MCF 10A (cell line): Measurements from ENCODE around the gene CYFIP1. TPM values are rescaled to one million over a fixed set of nuclear protein-coding genes. Genes with fewer than 3 reads are reported as not detected.

Source experiments
- BruUV-seq: library from RNA; stranded (reverse); fragments of 400-500 nt; replicated peaks from 2 replicates; lab custom pipeline; 2021; lab: Mats Ljungman, UMichigan
- CTCF ChIA-PET: fragments of 300-600 bp; sonication (Branson Sonifier 250); formaldehyde crosslinking; extraction: SDS; loops from one replicate; lab custom pipeline; 2021; ENCODE audit warnings: antibody characterized with exemption, inconsistent platforms; lab: Yijun Ruan, JAX
- POLR2A ChIA-PET: fragments of 300-600, 350-650 bp; sonication (Branson Sonifier 250); formaldehyde crosslinking; extraction: SDS; loops from one replicate; lab custom pipeline; 2020; ENCODE audit warnings: antibody characterized with exemption, inconsistent platforms; lab: Yijun Ruan, JAX
- DNase-seq: peaks from one replicate; pipeline ENCODE4 v3.0.0-alpha.2; 2018; ENCODE audit not compliant: unreplicated experiment
- H3K27ac Mint-ChIP-seq: one replicate; pipeline ENCODE4 v1.8.0; 2022; ENCODE audit warnings: mild to moderate bottlenecking, low read depth, mixed read lengths; ENCODE audit not compliant: unreplicated experiment
- H3K27me3 Mint-ChIP-seq: one replicate; pipeline ENCODE4 v1.8.0; 2022; ENCODE audit warnings: mixed read lengths; ENCODE audit not compliant: insufficient read depth, unreplicated experiment
- H3K36me3 Mint-ChIP-seq: one replicate; pipeline ENCODE4 v1.8.0; 2022; ENCODE audit warnings: mild to moderate bottlenecking, moderate library complexity, mixed read lengths; ENCODE audit not compliant: insufficient read depth, unreplicated experiment
- H3K4me1 Mint-ChIP-seq: one replicate; pipeline ENCODE4 v1.8.0; 2022; ENCODE audit warnings: mixed read lengths; ENCODE audit not compliant: insufficient read depth, unreplicated experiment
- H3K4me3 Mint-ChIP-seq: one replicate; pipeline ENCODE4 v1.8.0; 2022; ENCODE audit warnings: mild to moderate bottlenecking, moderate library complexity, mixed read lengths; ENCODE audit not compliant: unreplicated experiment
- H3K9me3 Mint-ChIP-seq: one replicate; pipeline ENCODE4 v1.8.0; 2022; ENCODE audit warnings: mixed read lengths; ENCODE audit not compliant: unreplicated experiment
- intact Hi-C: fragments of 100-400 bp; cut with micrococcal nuclease; formaldehyde crosslinking; loops from 2 replicates; pipeline ENCODE4 v1.14.1; 2022
- total RNA-seq: library from RNA; stranded (reverse); gene quantifications from 2 replicates; pipeline ENCODE4 v1.2.3, GENCODE V29; 2022
- TF ChIP-seq, protein P1 (sequence below): fragments of 200-600 bp; IDR thresholded peaks from one replicate; pipeline ENCODE4 v1.8.0; 2022; ENCODE audit warnings: antibody characterized with exemption, mild to moderate bottlenecking; ENCODE audit not compliant: unreplicated experiment

CYFIP1 gene
- total RNA-seq, 1 experiment from 2014 or later: 99.1 TPM

- TF ChIP-seq, protein P1, sequence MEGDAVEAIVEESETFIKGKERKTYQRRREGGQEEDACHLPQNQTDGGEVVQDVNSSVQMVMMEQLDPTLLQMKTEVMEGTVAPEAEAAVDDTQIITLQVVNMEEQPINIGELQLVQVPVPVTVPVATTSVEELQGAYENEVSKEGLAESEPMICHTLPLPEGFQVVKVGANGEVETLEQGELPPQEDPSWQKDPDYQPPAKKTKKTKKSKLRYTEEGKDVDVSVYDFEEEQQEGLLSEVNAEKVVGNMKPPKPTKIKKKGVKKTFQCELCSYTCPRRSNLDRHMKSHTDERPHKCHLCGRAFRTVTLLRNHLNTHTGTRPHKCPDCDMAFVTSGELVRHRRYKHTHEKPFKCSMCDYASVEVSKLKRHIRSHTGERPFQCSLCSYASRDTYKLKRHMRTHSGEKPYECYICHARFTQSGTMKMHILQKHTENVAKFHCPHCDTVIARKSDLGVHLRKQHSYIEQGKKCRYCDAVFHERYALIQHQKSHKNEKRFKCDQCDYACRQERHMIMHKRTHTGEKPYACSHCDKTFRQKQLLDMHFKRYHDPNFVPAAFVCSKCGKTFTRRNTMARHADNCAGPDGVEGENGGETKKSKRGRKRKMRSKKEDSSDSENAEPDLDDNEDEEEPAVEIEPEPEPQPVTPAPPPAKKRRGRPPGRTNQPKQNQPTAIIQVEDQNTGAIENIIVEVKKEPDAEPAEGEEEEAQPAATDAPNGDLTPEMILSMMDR: no peak
- Mint-ChIP-seq H3K36me3 (peaks cover 48% of the 10 kb centered on the region), H3K27me3 (no peaks in the 10 kb centered on the region), H3K4me3 (no peak overlapping the region), H3K27ac (no peak overlapping the region), H3K4me1 (peaks cover 21% of the 10 kb centered on the region), H3K9me3 (no peaks in the 10 kb centered on the region)
- CTCF ChIA-PET: no interaction called here
- intact Hi-C loops: no loop called here
- DNase-seq: no peak
- POLR2A ChIA-PET: interaction anchor here (0.7 to 2.0 kb wide), 3 partner anchors 14 to 32 kb away, joined by 3 to 9 read pairs (median 4); no protein-coding TSS in a partner anchor
- no TSS peak for BruUV-seq
These were observed 32.8 kb downstream of the CYFIP1 start for GRCh38 chr15:22947101-22948000.

GRCh38 chr15:22945071-22945470 lies 35.1 kb downstream of the CYFIP1 start:
- H3K9me3 Mint-ChIP-seq: no peaks in the 10 kb centered on the region
- H3K27ac Mint-ChIP-seq: no peak overlapping the region
- BruUV-seq: no TSS peak
- H3K4me1 Mint-ChIP-seq: peaks cover 21% of the 10 kb centered on the region
- intact Hi-C loops: no loop called here
- ChIA-PET POLR2A (interaction anchor here (2.6 kb wide), 1 partner anchor 35 kb away, joined by 13 read pairs; the partner anchor contains the start of gene CYFIP1), CTCF (interaction anchor here (0.6 kb wide), 1 partner anchor 65 kb away, joined by 3 read pairs; no protein-coding TSS in a partner anchor)
- TF ChIP-seq, protein P1: no peak
- no peak overlapping the region for H3K4me3 Mint-ChIP-seq
- DNase-seq: no peak
- H3K36me3 Mint-ChIP-seq: peaks cover 45% of the 10 kb centered on the region
- H3K27me3 Mint-ChIP-seq: no peaks in the 10 kb centered on the region

- POLR2A ChIA-PET: interaction anchor here (2.6 kb wide), 1 partner anchor 35 kb away, joined by 13 read pairs; the partner anchor contains the start of gene CYFIP1
- Mint-ChIP-seq H3K4me3 (no peak overlapping the region), H3K36me3 (peaks cover 48% of the 10 kb centered on the region), H3K9me3 (no peaks in the 10 kb centered on the region), H3K4me1 (peaks cover 21% of the 10 kb centered on the region), H3K27ac (peak overlapping the region; percentile 27), H3K27me3 (no peaks in the 10 kb centered on the region)
- peak; percentile 49 for DNase-seq
- TF ChIP-seq, protein P1: no peak
- intact Hi-C loops: no loop called here
- CTCF ChIA-PET: no interaction called here
- no TSS peak for BruUV-seq
These were observed 35.5 kb downstream of the CYFIP1 start for GRCh38 chr15:22944651-22945050.

GRCh38 chr15:22942877-22943276 lies 37.3 kb downstream of the CYFIP1 start:
- no peak overlapping the region for H3K4me3 Mint-ChIP-seq
- no peaks in the 10 kb centered on the region for H3K27me3 Mint-ChIP-seq
- TF ChIP-seq, protein P1: no peak
- H3K9me3 Mint-ChIP-seq: no peaks in the 10 kb centered on the region
- no peak for DNase-seq
- peaks cover 6% of the 10 kb centered on the region for H3K4me1 Mint-ChIP-seq
- intact Hi-C loops: no loop called here
- no TSS peak for BruUV-seq
- POLR2A ChIA-PET: interaction anchor here (2.6 kb wide), 1 partner anchor 37 kb away, joined by 13 read pairs; the partner anchor contains the start of gene CYFIP1
- H3K27ac Mint-ChIP-seq: no peak overlapping the region
- CTCF ChIA-PET: no interaction called here
- peaks cover 66% of the 10 kb centered on the region for H3K36me3 Mint-ChIP-seq
